ENCODE data around the gene SSH2.
"Not testable (repeated sequence)": the region's sequence is repeated elsewhere in the genome, so short reads cannot be mapped to it uniquely, and the experiment has no call there.

The SSH2 gene

GRCh38 chr17:29652976-29653375 is 277.1 kb downstream of the SSH2 start:
- DNase-seq, result no peak

- DNase-seq, result not testable (repeated sequence)
Measured at GRCh38 chr17:29651913-29652312, 278.1 kb downstream of the SSH2 start.

- DNase-seq, result no peak
Measured at GRCh38 chr17:29650396-29650795, 279.6 kb downstream of the SSH2 start.

GRCh38 chr17:29649359-29649758 is 280.7 kb downstream of the SSH2 start:
- no peak for DNase-seq

- DNase-seq, result no peak
Measured at GRCh38 chr17:29648005-29648404, 282.0 kb downstream of the SSH2 start.

- DNase-seq, result no peak
Measured at GRCh38 chr17:29645515-29646051, 284.4 kb downstream of the SSH2 start.

- no peak for DNase-seq
Measured at GRCh38 chr17:29643817-29644160, 286.2 kb downstream of the SSH2 start.

GRCh38 chr17:29642171-29642611 is 287.8 kb downstream of the SSH2 start:
- DNase-seq, result no peak

- no peak for DNase-seq
Measured at GRCh38 chr17:29640981-29641642, 288.9 kb downstream of the SSH2 start.

- no peak for DNase-seq
Measured at GRCh38 chr17:29640413-29640812, 289.6 kb downstream of the SSH2 start.

- DNase-seq, result no peak
Measured at GRCh38 chr17:29633886-29634285, 296.1 kb downstream of the SSH2 start.

- DNase-seq, result no peak
Measured at GRCh38 chr17:29630630-29631193, 299.3 kb downstream of the SSH2 start.

GRCh38 chr17:29629839-29630238 is 300.2 kb downstream of the SSH2 start:
- DNase-seq, result no peak

- no peak for DNase-seq
Measured at GRCh38 chr17:29628644-29629043, 301.4 kb downstream of the SSH2 start.

GRCh38 chr17:29627951-29628350 is 302.1 kb downstream of the SSH2 start:
- DNase-seq, result no peak

GRCh38 chr17:29625037-29625750 is 304.8 kb downstream of the SSH2 start:
- no peak for DNase-seq

GRCh38 chr17:29624586-29624985 is 305.4 kb downstream of the SSH2 start:
- no peak for DNase-seq

GRCh38 chr17:29623283-29623647 is 306.8 kb downstream of the SSH2 start:
- no peak for DNase-seq

GRCh38 chr17:29622337-29623282 is 307.4 kb downstream of the SSH2 start, which contains the start of gene CORO6:
Gene CORO6 (minus strand): TSS chr17:29622912. CDS start chr17:29621421, 1,491 bp downstream.
- DNase-seq, result peak; percentile 75

- DNase-seq, result no peak
Measured at GRCh38 chr17:29621751-29622194, 308.3 kb downstream of the SSH2 start.

GRCh38 chr17:29620779-29621500 is 309.1 kb downstream of the SSH2 start:
- no peak for DNase-seq

- no peak for DNase-seq
Measured at GRCh38 chr17:29620271-29620670, 309.8 kb downstream of the SSH2 start.

Measured in stimulated activated CD4-positive, alpha-beta T cell treated with anti-CD3 and anti-CD28 coated beads, Interleukin-4, amount 100 ng/mL, for 1 hour (primary cell).